Loucy (cell line): ENCODE measurements around the gene EZH2.

Experiments
- H2AFZ ChIP-seq: fragments of 200-600 bp; sonication (generic); 2 replicates; pipeline ENCODE4 v1.6.0; 2016; ENCODE audit warnings: antibody characterized with exemption, mild to moderate bottlenecking, low read length, moderate library complexity
- H3F3A ChIP-seq: fragments of 200-600 bp; 2 replicates; pipeline ENCODE4 v1.6.0; 2016; ENCODE audit warnings: antibody characterized with exemption, low read depth, mild to moderate bottlenecking
- H3K27me3 ChIP-seq: fragments of 200-600 bp; sonication (generic); 2 replicates; pipeline ENCODE4 v1.6.1; 2014; ENCODE audit warnings: low read length, mild to moderate bottlenecking; ENCODE audit not compliant: insufficient read depth, poor library complexity, severe bottlenecking
- H3K36me3 ChIP-seq: fragments of 200-600 bp; sonication (generic); 2 replicates; pipeline ENCODE4 v1.6.1; 2016; ENCODE audit warnings: low read length; ENCODE audit not compliant: insufficient read depth
- H3K4me1 ChIP-seq: fragments of 200-600 bp; sonication (generic); 2 replicates; pipeline ENCODE4 v1.5.1; 2014; ENCODE audit warnings: low read length, mild to moderate bottlenecking; ENCODE audit not compliant: insufficient read depth, poor library complexity, severe bottlenecking
- H3K4me2 ChIP-seq: fragments of 200-600 bp; sonication (generic); 2 replicates; pipeline ENCODE4 v1.6.0; 2014; ENCODE audit warnings: antibody characterized with exemption, low read length, low read depth, mild to moderate bottlenecking; ENCODE audit not compliant: poor library complexity, severe bottlenecking
- H3K4me3 ChIP-seq: fragments of 200-600 bp; sonication (generic); 2 replicates; pipeline ENCODE4 v1.5.1; 2014; ENCODE audit warnings: low read length, mild to moderate bottlenecking, mixed read lengths; ENCODE audit not compliant: poor library complexity, severe bottlenecking
- H3K79me2 ChIP-seq: fragments of 200-600 bp; sonication (generic); 2 replicates; pipeline ENCODE4 v1.6.1; 2014; ENCODE audit warnings: low read length; ENCODE audit not compliant: insufficient read depth
- H3K9ac ChIP-seq: fragments of 200-600 bp; sonication (generic); 2 replicates; pipeline ENCODE4 v1.6.0; 2014; ENCODE audit warnings: mild to moderate bottlenecking, low read depth, low read length, moderate library complexity; ENCODE audit not compliant: poor library complexity, severe bottlenecking
- H3K9me2 ChIP-seq: fragments of 200-600 bp; sonication (generic); replicated peaks from 2 replicates; pipeline ENCODE4 v1.6.1; 2016; ENCODE audit warnings: low read depth, low read length, mixed read lengths
- H3K9me3 ChIP-seq: fragments of 200-600 bp; sonication (generic); 2 replicates; pipeline ENCODE4 v1.6.1; 2014; ENCODE audit warnings: mild to moderate bottlenecking, antibody characterized with exemption, low read length, low read depth; ENCODE audit not compliant: insufficient read depth
- H4K20me1 ChIP-seq: fragments of 200-600 bp; sonication (generic); 2 replicates; pipeline ENCODE4 v1.6.0; 2014; ENCODE audit warnings: antibody characterized with exemption, low read length, mild to moderate bottlenecking; ENCODE audit not compliant: insufficient read depth, poor library complexity, severe bottlenecking
- CTCF ChIP-seq: fragments of 200-600 bp; sonication (generic); conservative IDR thresholded peaks from 2 replicates; pipeline ENCODE4 v1.5.1; 2014; ENCODE audit warnings: mild to moderate bottlenecking, antibody characterized with exemption, low read length
- EZH2phosphoT487 ChIP-seq: fragments of 200-600 bp; IDR thresholded peaks from 2 replicates; pipeline ENCODE4 v1.6.1; 2018; ENCODE audit warnings: antibody characterized with exemption, mild to moderate bottlenecking, moderate library complexity, borderline replicate concordance

EZH2 gene

GRCh38 chr7:148883266-148884048 is 634 bp downstream of the EZH2 start:
- no peaks in the 10 kb centered on the region for H3K9me2 ChIP-seq
- no peaks in the 10 kb centered on the region for H3K27me3 ChIP-seq
- no peak overlapping the region for H3K4me3 ChIP-seq
- no peaks in the 10 kb centered on the region for H3K36me3 ChIP-seq
- no peaks in the 10 kb centered on the region for H3K79me2 ChIP-seq
- no peaks in the 10 kb centered on the region for H4K20me1 ChIP-seq
- no peak overlapping the region for H3K9ac ChIP-seq
- no peaks in the 10 kb centered on the region for H3K9me3 ChIP-seq
- TF ChIP-seq EZH2phosphoT487, result no peak
- no peak for TF ChIP-seq CTCF
- H3F3A ChIP-seq, result no peaks in the 10 kb centered on the region
- H3K4me2 ChIP-seq, result no peak overlapping the region
- no peaks in the 10 kb centered on the region for H3K4me1 ChIP-seq
- H2AFZ ChIP-seq, result no peak overlapping the region

GRCh38 chr7:148882841-148883265 is 1.2 kb downstream of the EZH2 start:
- no peaks in the 10 kb centered on the region for H3F3A ChIP-seq

DNA sequence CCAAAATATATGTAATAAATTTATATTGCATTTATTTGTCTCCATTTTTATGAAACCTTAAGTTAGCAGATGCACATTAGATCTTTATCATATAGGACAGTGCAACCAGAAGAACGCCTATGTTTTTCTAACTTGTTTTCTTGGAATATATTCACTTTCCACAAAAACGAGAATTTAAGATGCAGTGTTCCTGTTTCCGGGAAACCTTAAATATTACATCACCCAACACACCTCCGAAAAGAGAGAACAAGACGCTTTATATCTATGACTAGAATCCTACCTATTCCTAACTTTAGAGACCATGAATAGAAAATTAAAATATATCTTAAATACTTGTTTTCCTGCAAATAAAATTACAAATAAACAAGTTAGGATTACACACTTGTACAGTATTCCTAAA is 1.9 kb downstream of the EZH2 start:
- Histone ChIP-seq H3K9ac (no peak overlapping the region), H3K4me2 (no peak overlapping the region), H3K27me3 (no peaks in the 10 kb centered on the region), H3K9me2 (no peaks in the 10 kb centered on the region), H3K9me3 (no peaks in the 10 kb centered on the region), H3K4me1 (no peaks in the 10 kb centered on the region), H2AFZ (no peak overlapping the region), H3K79me2 (no peaks in the 10 kb centered on the region), H3F3A (no peaks in the 10 kb centered on the region), H4K20me1 (no peaks in the 10 kb centered on the region), H3K4me3 (no peak overlapping the region), H3K36me3 (no peaks in the 10 kb centered on the region)
- TF ChIP-seq CTCF (no peak), EZH2phosphoT487 (no peak)

More at GRCh38 chr7:148882841-148883265, 1.2 kb downstream of the EZH2 start:
- TF ChIP-seq CTCF (no peak), EZH2phosphoT487 (no peak)
- Histone ChIP-seq H3K4me2 (no peak overlapping the region), H3K4me3 (no peak overlapping the region), H3K9ac (no peak overlapping the region), H3K9me2 (no peaks in the 10 kb centered on the region), H3K36me3 (no peaks in the 10 kb centered on the region), H3K9me3 (no peaks in the 10 kb centered on the region), H3K27me3 (no peaks in the 10 kb centered on the region), H3K79me2 (no peaks in the 10 kb centered on the region), H3K4me1 (no peaks in the 10 kb centered on the region), H4K20me1 (no peaks in the 10 kb centered on the region), H2AFZ (no peak overlapping the region)
